HG03196 (cell line): ENCODE results near the gene LRGUK.
"Not testable (repeated sequence)": the region's sequence is repeated elsewhere in the genome, so short reads cannot be mapped to it uniquely, and the experiment has no call there.

ENCODE experiments used
- ATAC-seq: cut with Tn5 transposase; IDR thresholded peaks from one replicate; pipeline ENCODE4 v1.9.1; 2021; ENCODE audit not compliant: unreplicated experiment

The LRGUK gene

GRCh38 chr7:134126966-134127848 lies at the start of gene LRGUK:
Gene LRGUK (plus strand): TSS chr7:134127340. CDS start chr7:134127368, 28 bp downstream.
- peak; percentile 100 for ATAC-seq

GRCh38 chr7:134077560-134077959 lies 49.6 kb upstream of the LRGUK start:
- not testable (repeated sequence) for ATAC-seq

GRCh38 chr7:134078991-134079390 lies 48.1 kb upstream of the LRGUK start:
- no peak for ATAC-seq

GRCh38 chr7:134081695-134082094 lies 45.4 kb upstream of the LRGUK start:
- no peak for ATAC-seq

GRCh38 chr7:134083766-134084487 lies 43.2 kb upstream of the LRGUK start:
- no peak for ATAC-seq

- ATAC-seq, result peak; percentile 51
Observed at GRCh38 chr7:134084488-134085144, 42.5 kb upstream of the LRGUK start.

- ATAC-seq, result no peak
Observed at GRCh38 chr7:134085311-134085710, 41.8 kb upstream of the LRGUK start.

GRCh38 chr7:134086998-134087735 lies 40.0 kb upstream of the LRGUK start:
- no peak for ATAC-seq

- no peak for ATAC-seq
Observed at GRCh38 chr7:134088199-134088598, 38.9 kb upstream of the LRGUK start.

- no peak for ATAC-seq
Observed at GRCh38 chr7:134089446-134089845, 37.7 kb upstream of the LRGUK start.

- no peak for ATAC-seq
Observed at GRCh38 chr7:134098072-134098471, 29.1 kb upstream of the LRGUK start.

- no peak for ATAC-seq
Observed at GRCh38 chr7:134101716-134102115, 25.4 kb upstream of the LRGUK start.

- no peak for ATAC-seq
Observed at GRCh38 chr7:134104166-134104565, 23.0 kb upstream of the LRGUK start.

GRCh38 chr7:134105841-134106240 lies 21.3 kb upstream of the LRGUK start:
- no peak for ATAC-seq

GRCh38 chr7:134108802-134109201 lies 18.3 kb upstream of the LRGUK start:
- no peak for ATAC-seq

- ATAC-seq, result no peak
Observed at GRCh38 chr7:134113655-134114054, 13.5 kb upstream of the LRGUK start.

- ATAC-seq, result no peak
Observed at GRCh38 chr7:134114992-134115391, 12.1 kb upstream of the LRGUK start.

- no peak for ATAC-seq
Observed at GRCh38 chr7:134120405-134120804, 6.7 kb upstream of the LRGUK start.

- no peak for ATAC-seq
Observed at GRCh38 chr7:134121632-134122139, 5.5 kb upstream of the LRGUK start.

- ATAC-seq, result no peak
Observed at GRCh38 chr7:134122980-134123379, 4.2 kb upstream of the LRGUK start.

- ATAC-seq, result no peak
Observed at GRCh38 chr7:134126146-134126545, 994 bp upstream of the LRGUK start.
